IPS-NIHi7 (cell line): ENCODE measurements around the gene ADAMTS14.
"Not testable (repeated sequence)": the region's sequence is repeated elsewhere in the genome, so short reads cannot be mapped to it uniquely, and the experiment has no call there.

ENCODE experiments used
- DNase-seq: peaks from one replicate; pipeline ENCODE4 v3.0.0; 2012; ENCODE audit warnings: mixed read lengths; ENCODE audit errors: extremely low spot score

Gene ADAMTS14

GRCh38 chr10:70672165-70673042 lies at the start of gene ADAMTS14:
Gene ADAMTS14, plus strand, starts transcription at chr10:70672506. Its CDS starts 297 bp downstream, at chr10:70672803.
- peak; percentile 72 for DNase-seq

DNA sequence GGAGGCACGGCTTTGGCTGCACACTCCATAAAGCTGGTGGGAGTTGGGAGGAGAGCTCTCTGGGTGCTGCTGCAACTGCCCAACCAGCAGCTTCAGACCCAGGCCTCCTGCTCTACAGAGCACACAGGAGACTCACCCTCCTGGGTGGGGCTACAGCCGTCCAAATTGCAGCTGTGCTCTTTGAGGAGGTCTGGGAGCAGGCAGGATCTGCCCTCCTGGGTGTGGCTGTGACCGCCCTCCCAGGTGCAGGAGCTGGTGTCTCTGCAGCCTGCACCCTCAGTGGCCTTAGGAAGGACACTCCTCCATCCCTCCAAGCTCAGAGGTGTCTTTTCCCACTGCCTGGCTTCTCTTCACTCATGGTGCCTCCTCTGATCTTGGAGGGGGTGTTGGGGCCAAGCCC lies 49.8 kb upstream of the ADAMTS14 start:
- DNase-seq = no peak

- DNase-seq = no peak
Measured at GRCh38 chr10:70622981-70623844, 49.1 kb upstream of the ADAMTS14 start.

- no peak for DNase-seq
Measured at GRCh38 chr10:70626056-70626455, 46.2 kb upstream of the ADAMTS14 start.

DNA sequence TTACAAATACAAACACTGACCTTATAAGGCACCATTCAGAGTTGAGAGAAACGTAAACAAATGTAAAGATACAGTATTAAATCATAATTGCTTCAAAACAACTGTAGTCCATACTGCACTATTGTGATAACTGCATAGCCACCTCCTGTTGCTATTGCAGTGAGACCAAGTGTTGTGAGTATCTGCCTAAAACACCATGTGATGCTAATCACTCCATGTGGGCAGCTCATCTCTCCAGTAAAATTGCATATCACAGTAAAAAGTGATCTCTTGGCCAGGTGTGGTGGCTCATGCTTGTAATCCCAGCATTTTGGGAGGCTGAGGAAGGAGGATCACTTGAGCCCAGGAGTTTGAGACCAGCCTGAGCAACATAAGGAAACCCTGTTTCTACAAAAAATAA lies 43.0 kb upstream of the ADAMTS14 start:
- no peak for DNase-seq

- not testable (repeated sequence) for DNase-seq
Measured at GRCh38 chr10:70631735-70632134, 40.6 kb upstream of the ADAMTS14 start.

- DNase-seq = peak; percentile 63
Measured at GRCh38 chr10:70634011-70634410, 38.3 kb upstream of the ADAMTS14 start.

DNA sequence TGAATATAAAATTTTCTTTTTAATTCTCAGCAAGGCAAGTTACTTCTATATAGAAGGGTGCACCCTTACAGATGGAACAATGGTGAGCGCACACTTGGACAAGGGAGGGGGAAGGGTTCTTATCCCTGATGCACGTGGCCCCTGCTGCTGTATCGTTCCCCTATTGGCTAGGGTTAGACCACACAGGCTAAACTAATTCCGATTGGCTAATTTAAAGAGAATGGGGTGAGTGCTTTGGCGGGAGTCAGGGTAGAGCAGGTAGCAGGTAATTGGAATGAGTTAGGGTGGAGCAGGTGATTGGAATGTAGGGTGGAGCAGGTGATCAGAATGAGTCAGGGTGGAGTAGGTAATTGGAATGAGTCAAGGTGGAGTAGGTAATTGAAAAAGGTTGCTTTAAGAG lies 37.8 kb upstream of the ADAMTS14 start:
- not testable (repeated sequence) for DNase-seq

DNA sequence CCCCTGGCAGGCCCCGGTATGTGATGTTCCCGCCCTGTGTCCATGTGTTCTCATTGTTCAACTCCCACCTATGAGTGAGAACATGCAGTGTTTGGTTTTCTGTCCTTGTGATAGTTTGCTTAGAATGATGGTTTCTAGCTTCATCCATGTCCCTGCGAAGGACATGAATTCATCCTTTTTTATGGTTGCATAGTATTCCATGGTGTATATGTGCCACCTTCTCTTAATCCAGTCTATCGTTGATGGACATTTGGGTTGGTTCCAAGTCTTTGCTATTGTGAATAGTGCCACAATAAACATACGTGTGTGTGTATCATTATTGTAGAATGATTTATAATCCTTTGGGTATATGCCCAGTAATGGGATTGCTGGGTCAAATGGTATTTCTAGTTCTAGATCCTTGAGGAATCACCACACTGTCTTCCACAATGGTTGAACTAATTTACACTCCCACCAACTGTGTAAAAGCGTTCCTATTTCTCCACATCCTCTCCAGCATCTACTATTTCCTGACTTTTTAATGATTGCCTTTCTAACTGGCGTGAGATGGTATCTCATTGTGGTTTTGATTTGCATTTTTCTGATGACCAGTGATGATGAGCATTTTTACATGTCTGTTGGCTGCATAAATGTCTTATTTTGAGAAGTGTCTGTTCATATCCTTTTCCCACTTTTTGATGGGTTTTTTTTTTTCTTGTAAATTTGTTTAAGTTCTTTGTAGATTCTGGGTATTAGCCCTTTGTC lies 32.5 kb upstream of the ADAMTS14 start:
- DNase-seq = not testable (repeated sequence)

DNA sequence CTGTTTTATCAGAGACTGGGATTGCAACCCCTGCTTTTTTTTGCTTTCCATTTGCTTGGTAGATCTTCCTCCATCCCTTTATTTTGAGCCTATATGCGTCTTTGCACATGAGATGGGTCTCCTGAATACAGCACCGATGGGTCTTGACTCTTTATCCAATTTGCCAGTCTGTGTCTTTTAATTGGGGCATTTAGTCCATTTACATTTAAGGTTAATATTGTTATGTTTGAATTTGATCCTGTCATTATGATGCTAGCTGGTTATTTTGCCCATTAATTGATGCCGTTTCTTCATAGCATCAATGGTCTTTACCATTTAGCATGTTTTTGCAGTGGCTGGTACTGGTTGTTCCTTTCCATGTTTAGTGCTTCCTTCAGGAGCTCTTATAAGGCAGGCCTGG lies 29.0 kb upstream of the ADAMTS14 start:
- DNase-seq = not testable (repeated sequence)

DNA sequence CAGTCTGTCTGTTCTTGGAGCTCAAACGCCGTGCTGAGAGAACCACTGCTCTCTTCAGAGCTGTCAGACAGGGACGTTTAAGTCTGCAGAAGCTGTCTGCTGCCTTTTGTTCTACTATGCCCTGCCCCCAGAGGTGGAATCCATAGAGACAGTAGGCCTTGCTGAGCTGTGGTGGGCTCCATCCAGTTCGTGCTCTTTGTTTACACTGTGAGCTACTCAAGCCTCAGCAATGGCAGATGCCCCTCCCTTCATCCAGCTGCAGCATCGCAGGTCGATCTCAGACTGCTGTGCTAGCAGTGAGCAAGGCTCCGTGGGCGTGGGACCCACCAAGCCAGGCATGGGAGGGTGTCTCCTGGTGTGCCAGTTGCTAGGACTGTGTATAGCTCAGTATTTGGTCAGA lies 27.3 kb upstream of the ADAMTS14 start:
- not testable (repeated sequence) for DNase-seq

DNA sequence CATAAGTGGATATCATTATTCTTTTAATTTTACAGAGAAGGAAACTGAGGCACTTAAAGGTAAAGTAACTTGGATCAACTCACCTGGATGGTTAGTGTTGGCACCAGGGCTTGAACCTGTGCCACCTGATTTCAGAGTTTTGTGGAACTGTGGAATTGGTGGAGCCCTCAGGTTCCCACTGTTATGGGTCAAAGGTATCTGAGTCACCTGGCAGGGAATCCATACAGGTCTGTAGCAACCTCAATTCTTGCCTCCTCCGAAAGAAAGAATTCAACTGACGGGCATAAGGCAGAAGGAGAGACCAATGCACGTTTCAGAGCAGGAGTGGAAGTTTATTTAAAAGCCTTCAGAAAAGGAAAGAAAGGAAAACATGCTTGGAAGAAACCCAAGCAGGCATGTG lies 25.2 kb upstream of the ADAMTS14 start:
- DNase-seq = no peak

GRCh38 chr10:70648427-70648826 lies 23.9 kb upstream of the ADAMTS14 start:
- no peak for DNase-seq

- DNase-seq = no peak
Measured at GRCh38 chr10:70649526-70649925, 22.8 kb upstream of the ADAMTS14 start.

DNA sequence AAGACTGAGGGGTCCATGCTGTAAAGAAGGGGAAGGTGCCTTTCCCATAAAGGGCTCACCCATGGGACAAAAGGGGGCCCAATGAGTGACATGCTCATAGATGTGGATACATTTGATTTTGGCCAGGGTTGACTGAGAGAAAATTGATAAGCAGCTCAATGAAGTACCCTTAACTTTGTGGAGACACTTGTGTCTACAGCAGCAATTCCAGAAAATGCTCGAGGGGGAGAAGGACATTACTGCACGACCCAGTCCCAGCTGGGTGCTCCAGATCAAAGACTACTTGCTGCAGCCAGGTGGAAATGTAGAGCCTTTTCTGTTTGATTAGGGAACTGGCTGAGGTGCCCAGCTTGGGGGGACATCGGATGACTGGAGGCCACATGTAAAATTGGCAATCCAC lies 22.2 kb upstream of the ADAMTS14 start:
- DNase-seq = no peak

- DNase-seq = no peak
Measured at GRCh38 chr10:70650718-70651117, 21.6 kb upstream of the ADAMTS14 start.

GRCh38 chr10:70651661-70652060 lies 20.6 kb upstream of the ADAMTS14 start:
- no peak for DNase-seq

DNA sequence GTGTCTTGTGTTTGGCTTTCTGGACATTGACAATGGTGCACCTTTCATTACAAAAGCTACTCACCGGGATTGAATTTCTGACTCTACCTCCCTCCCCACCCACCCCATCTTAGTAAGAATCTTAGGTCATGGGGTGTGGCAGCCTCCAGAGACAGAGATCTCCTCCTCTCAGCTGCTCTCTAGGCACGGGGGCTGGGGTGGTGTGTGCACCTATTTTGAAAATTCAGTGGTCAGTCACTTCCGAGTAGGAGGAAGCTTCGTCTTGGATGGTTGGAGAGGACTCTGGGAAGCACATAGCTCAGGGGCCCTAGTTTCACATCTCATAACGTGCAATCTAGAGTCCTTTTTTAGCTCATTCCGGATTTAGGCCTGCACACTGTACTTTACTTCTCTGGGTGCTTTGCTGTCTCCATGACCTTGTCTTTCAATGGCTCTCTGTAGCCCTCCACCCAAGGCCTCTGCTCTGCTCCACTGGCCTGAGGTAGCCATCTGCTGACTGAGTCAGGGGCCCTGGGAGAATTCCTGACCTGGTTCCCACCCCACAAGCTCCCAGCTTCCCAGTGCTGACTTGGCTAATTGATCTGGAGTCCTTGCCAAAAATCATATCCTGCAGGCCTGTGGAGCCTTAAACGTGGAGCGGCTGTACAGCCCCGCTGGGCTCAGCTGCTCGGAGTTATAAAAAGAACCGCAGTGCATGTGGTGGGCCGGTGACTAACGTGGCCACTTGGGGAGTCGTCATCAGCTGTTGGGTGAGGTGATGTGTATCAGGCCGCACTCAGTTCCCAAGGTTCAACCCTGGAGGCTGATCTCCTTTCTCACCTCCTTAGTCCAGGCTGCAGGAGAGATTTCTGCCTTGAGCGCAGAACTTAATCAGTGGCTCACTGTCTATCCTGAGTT lies 19.3 kb upstream of the ADAMTS14 start:
- no peak for DNase-seq

GRCh38 chr10:70655316-70655715 lies 17.0 kb upstream of the ADAMTS14 start:
- DNase-seq = no peak

GRCh38 chr10:70656489-70656888 lies 15.8 kb upstream of the ADAMTS14 start:
- no peak for DNase-seq

GRCh38 chr10:70657041-70657440 lies 15.3 kb upstream of the ADAMTS14 start:
- no peak for DNase-seq
